NCI-H82 treated with DMSO at 0.1 percent for 48 hours (cell line): ENCODE results near the gene ATXN1.
"Not testable (repeated sequence)": the region's sequence is repeated elsewhere in the genome, so short reads cannot be mapped to it uniquely, and the experiment has no call there.

Experiments used
- DNase-seq: peaks from one replicate; lab custom pipeline; 2025; ENCODE audit not compliant: unreplicated experiment; lab: John Stamatoyannopoulos, UW

Gene ATXN1

GRCh38 chr6:16704401-16705045, 56.7 kb downstream of the ATXN1 start:
- DNase-seq, result no peak

GRCh38 chr6:16702627-16703378, 58.5 kb downstream of the ATXN1 start:
- DNase-seq, result not testable (repeated sequence)

GRCh38 chr6:16700916-16701234, 60.4 kb downstream of the ATXN1 start:
- DNase-seq, result no peak

GRCh38 chr6:16700202-16700915, 60.9 kb downstream of the ATXN1 start:
- no peak for DNase-seq

- no peak for DNase-seq
Observed at GRCh38 chr6:16698997-16699868, 62.0 kb downstream of the ATXN1 start.

GRCh38 chr6:16698162-16698533, 63.1 kb downstream of the ATXN1 start:
- DNase-seq, result peak; percentile 12

- no peak for DNase-seq
Observed at GRCh38 chr6:16697437-16698161, 63.7 kb downstream of the ATXN1 start.

GRCh38 chr6:16696496-16696895, 64.8 kb downstream of the ATXN1 start:
- no peak for DNase-seq

- no peak for DNase-seq
Observed at GRCh38 chr6:16694781-16695578, 66.3 kb downstream of the ATXN1 start.

GRCh38 chr6:16691324-16691723, 69.9 kb downstream of the ATXN1 start:
- DNase-seq, result no peak

- DNase-seq, result no peak
Observed at GRCh38 chr6:16690608-16691142, 70.6 kb downstream of the ATXN1 start.

GRCh38 chr6:16689788-16690607, 71.3 kb downstream of the ATXN1 start:
- no peak for DNase-seq

GRCh38 chr6:16688984-16689636, 72.2 kb downstream of the ATXN1 start:
- no peak for DNase-seq

GRCh38 chr6:16688436-16688835, 72.8 kb downstream of the ATXN1 start:
- DNase-seq, result no peak

GRCh38 chr6:16687045-16687444, 74.2 kb downstream of the ATXN1 start:
- no peak for DNase-seq

- DNase-seq, result no peak
Observed at GRCh38 chr6:16684896-16685554, 76.2 kb downstream of the ATXN1 start.

- no peak for DNase-seq
Observed at GRCh38 chr6:16684195-16684689, 77.0 kb downstream of the ATXN1 start.
